NB4 (cell line): ENCODE results near the gene HEY2.

Experiments used
- CTCF ChIP-seq: IDR thresholded peaks from one replicate; pipeline ENCODE4 v1.5.1; 2012; ENCODE audit warnings: low read depth, low read length
- POLR2A ChIP-seq: IDR thresholded peaks from 2 replicates; pipeline ENCODE4 v1.6.1; 2011; ENCODE audit warnings: mild to moderate bottlenecking; ENCODE audit not compliant: insufficient read length; ENCODE audit errors: extremely low read depth

GRCh38 chr6:125789576-125790357, 40.3 kb downstream of the HEY2 start:
- no peak for TF ChIP-seq CTCF
- TF ChIP-seq POLR2A, result no peak
